Activated CD4-positive, alpha-beta T cell treated with anti-CD3 and anti-CD28 coated beads, Interleukin-2, amount 50 U/mL, for 48 hours (primary cell): Measurements from ENCODE around the gene SLC1A1.

Experiments used
- DNase-seq, 2 experiments: peaks; one replicate each; pipeline ENCODE4 v3.0.0-alpha.2; 2020

The SLC1A1 gene

GRCh38 chr9:4622016-4622415 lies 131.7 kb downstream of the SLC1A1 start:
- DNase-seq: no peak

GRCh38 chr9:4630836-4631235 lies 140.6 kb downstream of the SLC1A1 start:
- DNase-seq: no peak
